HG03060 (cell line): Measurements from ENCODE around the gene RXRA.

Experiments used
- ATAC-seq: cut with Tn5 transposase; IDR thresholded peaks from one replicate; pipeline ENCODE4 v1.9.1; 2021; ENCODE audit warnings: low read depth, moderate number of reproducible peaks; ENCODE audit not compliant: unreplicated experiment

Gene RXRA

DNA sequence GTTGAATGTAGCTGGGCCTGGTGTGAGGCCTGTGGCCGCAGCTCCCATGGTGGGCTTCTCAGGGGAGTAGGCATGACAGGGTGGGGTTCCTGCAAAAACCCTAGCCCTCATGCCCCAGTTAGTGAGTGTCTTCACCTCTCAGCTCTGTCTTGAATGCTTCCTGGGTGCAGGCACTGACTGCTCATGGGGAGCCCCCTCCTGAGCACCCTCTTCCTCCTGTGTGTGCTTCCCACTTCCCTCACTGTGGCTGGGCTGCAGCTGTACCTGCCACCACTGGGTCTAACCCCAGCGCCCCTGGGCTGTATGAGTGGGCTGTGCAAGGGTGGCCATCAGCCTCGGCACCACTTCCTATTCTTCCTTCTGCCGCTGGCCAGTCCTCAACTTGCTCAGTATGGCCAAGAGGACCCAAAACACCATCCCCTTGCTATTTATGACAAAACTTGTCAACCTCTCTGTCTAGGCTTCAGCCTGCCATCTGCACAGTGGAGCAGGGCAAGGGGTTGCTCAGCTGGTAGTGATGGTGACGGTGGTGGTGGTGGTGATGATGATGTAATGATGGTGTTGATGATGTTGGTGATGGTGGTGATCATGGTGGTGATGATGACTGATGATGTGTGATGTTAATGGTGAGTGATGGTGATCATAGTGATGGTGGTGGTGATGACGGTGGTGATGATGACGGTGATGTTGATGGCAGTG is 67.5 kb downstream of the RXRA start:
- no peak for ATAC-seq

DNA sequence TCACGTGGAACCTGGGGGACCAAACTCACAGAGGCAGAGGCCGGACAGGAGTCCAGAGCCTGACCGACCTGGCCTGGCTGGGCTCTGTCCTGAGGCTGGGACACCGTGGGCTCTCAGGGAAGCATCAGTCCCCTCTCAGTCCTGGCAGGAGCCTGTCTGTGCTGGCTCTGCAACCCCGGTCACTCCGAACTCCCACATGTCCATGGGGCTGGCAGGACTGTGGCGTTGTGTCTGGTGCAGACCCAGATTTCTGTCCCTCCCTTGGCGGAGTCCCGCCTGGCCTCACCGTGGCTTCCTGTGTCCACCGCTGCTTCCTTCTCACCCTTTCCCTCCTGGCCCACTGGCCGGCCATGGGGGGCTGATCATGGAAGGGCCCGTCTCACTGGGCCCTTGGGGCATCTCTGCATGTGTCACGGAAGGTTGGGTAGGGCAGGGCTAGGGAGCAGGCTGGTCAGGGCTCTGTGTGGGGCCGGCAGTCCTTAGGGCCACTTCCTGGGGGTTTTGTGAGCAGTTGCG is 68.8 kb downstream of the RXRA start:
- no peak for ATAC-seq

- no peak for ATAC-seq
Observed at GRCh38 chr9:134395737-134396257, 69.5 kb downstream of the RXRA start.

DNA sequence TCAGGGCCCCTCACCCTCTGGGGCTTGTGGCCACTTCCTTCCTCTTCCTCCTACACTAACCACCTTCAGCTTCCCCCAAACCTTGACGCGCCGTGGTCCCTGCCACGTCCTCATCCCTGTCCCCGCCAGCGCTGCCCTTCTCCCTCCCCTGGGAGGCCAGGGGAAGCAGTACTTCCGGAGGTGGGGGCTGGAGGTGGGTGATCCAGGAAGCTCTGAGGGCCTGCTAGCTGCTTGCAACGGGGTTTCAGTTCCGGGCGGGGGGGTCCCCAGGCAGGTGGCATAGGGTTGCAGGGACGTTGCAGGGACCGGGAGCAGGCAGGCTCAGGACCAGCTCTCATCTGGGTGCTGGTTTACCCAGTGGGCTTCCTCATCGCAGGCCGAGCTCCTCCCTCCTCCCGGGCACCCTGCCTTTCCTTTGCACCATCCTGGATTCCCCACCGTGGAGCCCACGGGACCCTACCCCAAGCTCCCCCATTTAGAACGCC is 70.0 kb downstream of the RXRA start:
- ATAC-seq = no peak

DNA sequence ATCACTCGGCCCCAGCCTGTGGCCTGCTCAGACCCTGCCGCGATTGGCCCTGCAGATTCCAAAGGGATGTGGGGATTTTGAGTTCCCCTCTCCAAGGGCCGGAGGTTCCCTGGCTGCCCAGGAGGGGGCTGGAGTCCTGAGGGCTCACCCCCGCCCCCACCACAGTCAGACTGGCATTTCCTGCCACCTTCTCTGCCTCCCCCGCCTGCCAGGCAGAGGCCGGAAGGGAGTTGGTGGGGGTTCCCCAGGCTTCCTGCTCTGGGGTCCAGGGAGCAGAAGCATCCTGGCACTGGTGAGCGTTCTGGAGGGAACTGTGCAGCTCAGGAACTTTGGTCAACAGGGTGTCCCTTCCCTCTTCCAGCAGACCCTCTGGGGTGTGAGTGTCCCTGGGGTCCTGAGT is 70.6 kb downstream of the RXRA start:
- no peak for ATAC-seq

GRCh38 chr9:134398756-134399155 is 72.5 kb downstream of the RXRA start:
- no peak for ATAC-seq

- no peak for ATAC-seq
Observed at GRCh38 chr9:134399435-134400056, 73.3 kb downstream of the RXRA start.

DNA sequence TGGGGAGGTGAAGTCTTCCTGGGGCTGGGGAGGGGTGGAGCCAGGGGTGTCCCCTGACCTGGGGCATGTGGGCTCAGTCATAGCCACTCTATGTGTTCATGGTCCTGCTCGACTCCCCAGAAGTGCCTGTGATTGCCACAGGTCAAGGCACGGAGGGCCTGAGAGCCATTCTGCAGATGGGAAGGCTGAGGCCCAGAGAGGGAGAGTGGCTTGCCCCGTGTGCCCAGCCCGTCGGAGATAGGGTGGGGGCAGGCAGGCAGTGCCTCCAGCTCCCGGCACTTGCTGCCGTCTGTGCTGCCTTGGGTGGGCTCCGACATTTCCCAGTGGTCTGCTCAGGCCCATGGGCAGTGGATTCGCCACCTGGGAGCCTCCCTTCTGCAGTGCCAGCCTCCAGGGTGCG is 74.0 kb downstream of the RXRA start:
- ATAC-seq = no peak

- ATAC-seq = no peak
Observed at GRCh38 chr9:134401391-134401790, 75.1 kb downstream of the RXRA start.

GRCh38 chr9:134402182-134402581 is 75.9 kb downstream of the RXRA start:
- ATAC-seq = no peak

GRCh38 chr9:134403292-134403681 is 77.0 kb downstream of the RXRA start:
- no peak for ATAC-seq

DNA sequence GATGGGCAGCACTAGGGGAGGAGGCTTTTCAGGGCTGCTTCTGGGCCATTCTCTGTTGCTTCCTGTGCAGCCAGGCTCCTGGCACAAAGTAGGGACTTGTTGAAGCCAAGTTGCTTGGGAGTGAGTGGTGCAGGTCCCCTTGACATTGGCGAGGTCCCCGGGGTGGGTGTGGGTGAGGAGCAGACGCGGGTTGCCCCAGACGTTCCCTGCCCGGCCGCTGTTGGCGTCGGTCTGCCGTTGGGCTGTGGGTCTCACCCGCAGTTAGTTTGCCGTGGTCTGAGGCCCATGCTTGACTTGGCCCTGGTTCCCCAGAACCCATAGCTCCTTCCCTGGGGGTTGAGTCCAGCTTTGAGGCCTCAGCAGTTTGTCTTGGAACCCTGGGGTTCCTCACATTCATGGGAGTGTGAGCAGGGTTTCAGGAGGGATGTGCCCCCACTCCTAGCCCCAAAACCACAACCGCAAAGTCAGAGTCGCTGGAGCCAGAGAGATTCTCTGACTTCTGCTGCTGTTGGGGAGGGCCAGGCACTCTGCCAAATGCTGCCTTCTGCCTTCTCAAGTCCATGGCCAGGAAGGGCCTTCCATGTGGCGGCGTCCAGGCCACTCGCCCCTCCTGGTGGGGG is 77.5 kb downstream of the RXRA start:
- no peak for ATAC-seq

DNA sequence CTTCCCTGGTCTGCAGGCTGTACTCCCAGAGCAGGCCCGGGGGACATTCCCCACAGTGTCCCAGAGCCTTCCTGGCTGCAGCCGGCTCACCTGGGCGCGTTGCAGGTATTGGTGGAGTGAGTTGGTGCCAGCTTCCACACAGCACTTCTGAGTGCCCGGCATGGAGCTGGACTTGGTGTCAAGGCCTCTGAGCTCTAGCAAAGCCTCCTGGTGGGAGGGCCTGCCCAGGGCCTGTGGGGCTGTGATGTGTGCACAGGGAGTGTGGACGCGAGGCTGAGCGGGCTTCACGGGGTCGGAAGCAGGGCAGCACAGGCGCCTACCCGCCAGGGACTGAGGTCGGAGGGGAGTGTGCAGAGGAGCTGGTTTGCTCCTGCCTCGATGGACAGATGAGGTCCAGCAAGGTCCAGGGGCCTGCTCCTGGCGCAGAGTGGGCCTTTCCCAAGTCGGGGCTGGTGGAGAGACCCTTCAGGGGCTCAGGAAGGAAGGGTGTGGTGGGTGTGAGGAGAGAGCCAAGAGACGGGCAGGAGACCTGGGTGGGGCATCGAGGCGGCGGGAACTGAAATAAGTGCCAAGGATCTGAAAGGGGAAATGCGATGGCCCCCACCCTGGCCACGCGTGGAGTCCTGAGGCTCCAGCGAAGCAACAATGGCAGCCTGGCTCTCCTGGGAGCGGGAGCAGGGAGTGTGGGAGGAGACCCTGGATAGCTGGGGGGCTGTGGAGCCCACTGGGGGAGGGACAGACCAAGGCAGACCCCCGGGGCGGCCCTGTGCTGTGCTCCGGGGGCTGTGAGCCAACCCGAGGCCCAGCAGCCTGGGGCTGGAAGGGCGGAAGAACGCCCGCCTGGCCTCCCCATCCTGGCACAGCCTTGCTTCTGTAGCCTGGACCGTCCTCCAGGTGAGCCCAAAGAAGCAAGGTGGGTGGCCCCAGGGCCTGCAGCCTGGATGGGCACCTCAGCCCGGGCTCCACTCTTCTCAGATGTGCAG is 78.4 kb downstream of the RXRA start:
- ATAC-seq = no peak

- ATAC-seq = no peak
Observed at GRCh38 chr9:134405527-134405926, 79.3 kb downstream of the RXRA start.

DNA sequence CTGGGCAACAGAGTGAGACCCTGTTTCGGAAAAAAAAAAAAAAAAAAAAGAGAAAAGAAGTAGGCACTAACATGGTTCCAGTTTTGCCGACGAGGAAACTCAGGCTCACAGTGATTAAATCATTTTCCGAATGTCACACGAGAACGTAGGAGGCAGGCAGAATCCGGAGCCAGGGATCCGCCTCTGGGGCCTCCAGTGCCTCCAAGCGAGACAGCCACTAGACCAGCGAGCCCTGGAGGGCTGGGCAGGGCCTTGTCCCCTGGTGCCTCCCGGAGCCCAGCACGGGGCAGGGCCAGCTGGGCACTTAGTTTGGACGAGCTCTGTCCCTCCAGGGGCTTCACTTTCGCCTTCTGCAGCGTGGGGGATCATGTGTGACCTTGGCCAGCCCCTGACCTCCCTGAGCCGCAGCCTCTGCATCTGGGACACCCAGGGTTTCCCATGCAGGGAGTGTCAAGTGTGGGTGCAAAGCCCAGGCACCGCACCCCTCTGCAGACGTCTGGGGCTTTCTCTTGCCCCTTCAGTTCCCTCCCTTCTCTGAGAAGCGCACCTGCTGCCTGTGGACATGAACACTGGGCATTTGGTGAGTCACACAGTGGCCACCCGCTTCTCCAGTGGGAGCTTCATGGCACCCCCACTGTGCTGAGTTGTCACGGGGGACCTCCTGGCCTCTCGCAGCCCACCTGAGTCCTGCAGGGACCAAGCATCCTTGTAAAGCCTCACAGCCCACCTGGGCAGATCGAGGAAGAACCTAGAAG is 80.3 kb downstream of the RXRA start:
- no peak for ATAC-seq

- peak; percentile 41 for ATAC-seq
Observed at GRCh38 chr9:134407121-134407779, 81.0 kb downstream of the RXRA start.

DNA sequence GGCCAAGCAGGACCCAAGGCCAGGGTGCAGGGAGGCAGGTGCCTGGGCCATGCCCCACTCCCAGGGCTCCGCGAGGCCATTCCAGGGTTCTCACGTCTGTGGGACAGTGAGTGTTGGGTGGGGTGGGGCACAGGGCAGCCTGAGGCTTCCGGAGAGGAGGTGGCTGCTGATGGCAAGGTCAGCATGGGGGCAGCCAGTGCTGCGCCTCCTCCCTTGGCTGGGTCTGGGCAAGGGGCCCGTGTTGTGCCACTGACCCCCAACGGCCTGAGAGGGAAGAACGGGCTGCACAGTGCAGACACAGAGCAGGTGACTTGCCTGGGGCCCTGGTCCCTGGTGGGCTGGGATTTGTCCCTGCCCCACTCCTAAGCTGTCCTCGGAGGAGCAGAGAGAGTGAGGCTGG is 82.1 kb downstream of the RXRA start:
- no peak for ATAC-seq

GRCh38 chr9:134408939-134409737 is 82.9 kb downstream of the RXRA start:
- no peak for ATAC-seq
